HPDE6-E6E7 (cell line): Measurements from ENCODE around the gene COX4I2.
"Not testable (repeated sequence)": the region's sequence is repeated elsewhere in the genome, so short reads cannot be mapped to it uniquely, and the experiment has no call there.

Experiments used
- DNase-seq: peaks from one replicate; pipeline ENCODE4 v3.0.0; 2011; ENCODE audit warnings: missing footprints; ENCODE audit errors: extremely low spot score

The COX4I2 gene

DNA sequence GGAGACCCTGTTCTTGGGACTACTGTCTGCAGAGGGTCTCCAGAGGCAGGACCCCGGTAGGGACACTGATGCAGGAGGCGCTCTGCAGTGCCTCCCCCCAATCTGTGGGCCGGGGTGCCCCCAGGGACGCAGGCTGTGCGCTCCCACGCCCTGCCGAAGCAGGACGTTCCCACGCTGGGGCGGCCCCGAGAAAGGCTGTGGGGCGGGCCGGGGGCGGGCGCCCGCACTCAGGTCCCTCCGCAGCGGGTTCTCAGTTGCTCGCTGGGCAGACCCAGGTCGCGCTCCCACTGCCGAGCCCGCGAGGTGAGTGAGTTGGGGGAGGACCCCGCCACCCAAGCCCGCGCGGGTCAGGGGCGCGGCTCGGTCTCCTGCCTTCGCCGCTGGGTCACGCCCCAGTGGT is at the start of gene COX4I2:
Gene COX4I2 (plus strand): TSS at position 253 of the 400 bp plus-strand sequence. CDS start 1,106 bp downstream, outside the sequence.
- DNase-seq: no peak

DNA sequence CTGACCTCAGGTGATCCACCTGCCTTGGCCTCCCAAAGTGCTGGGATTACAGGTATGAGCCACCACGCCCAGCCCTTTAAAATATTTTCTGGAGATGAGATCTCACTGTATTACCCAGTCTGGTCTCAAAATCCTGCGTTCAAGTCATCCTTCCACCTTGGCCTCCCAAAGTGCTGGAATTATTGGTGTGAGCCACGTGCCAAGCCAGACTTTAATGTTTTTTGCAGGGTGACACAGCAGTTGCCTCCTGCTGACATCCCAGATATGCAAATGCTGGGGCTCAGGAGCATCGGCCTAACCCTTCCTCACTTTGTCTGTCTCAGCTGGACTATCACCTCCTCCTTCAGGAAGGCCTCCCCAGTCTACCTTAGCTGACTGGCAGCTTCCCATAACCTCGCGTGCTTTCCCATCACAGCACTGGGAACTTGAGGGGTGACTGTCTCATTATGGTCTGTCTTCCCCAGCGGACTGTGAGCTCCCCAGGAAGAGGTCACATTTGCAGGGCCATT is 46.9 kb upstream of the COX4I2 start:
- DNase-seq: no peak

DNA sequence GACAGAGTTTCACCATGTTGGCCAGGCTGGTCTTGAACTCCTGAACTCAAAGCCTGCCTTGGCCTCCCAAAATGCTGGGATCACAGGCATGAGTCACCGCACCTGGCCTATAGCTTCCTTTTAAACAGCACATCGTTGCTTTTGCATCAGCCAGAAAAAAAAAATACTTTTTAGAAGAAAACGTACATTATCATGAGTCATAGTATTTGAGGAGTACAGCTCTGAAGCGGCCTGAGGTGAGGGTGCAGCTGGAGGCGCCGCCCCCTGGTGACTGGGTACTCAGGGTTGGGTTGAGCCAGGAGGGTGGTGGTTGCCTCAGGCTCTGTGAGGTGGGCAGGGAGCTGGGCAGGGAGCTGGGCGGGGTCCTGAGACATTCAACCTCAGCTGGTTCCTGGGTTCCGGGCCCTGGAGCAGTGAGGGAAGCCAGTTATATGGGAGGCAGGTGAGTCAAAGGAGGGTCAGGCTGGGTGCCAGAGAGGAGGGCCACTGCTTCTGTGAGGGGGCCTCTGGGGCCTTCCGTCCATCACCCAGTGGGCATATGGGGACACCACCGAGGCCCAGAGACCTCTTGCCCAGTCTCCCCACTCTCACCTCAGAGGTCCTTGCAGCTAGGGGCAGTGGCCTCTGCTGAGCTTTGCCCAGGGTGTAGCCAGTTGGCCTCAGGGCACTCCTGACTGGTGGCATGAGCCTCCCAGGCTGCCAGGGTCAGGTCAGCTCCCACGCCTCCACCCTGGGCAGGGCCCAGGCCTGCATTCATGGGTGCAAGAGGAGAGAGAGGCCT is 44.3 kb upstream of the COX4I2 start:
- peak; percentile 100 for DNase-seq

GRCh38 chr20:31594002-31594557 is 43.6 kb upstream of the COX4I2 start:
- DNase-seq: no peak

DNA sequence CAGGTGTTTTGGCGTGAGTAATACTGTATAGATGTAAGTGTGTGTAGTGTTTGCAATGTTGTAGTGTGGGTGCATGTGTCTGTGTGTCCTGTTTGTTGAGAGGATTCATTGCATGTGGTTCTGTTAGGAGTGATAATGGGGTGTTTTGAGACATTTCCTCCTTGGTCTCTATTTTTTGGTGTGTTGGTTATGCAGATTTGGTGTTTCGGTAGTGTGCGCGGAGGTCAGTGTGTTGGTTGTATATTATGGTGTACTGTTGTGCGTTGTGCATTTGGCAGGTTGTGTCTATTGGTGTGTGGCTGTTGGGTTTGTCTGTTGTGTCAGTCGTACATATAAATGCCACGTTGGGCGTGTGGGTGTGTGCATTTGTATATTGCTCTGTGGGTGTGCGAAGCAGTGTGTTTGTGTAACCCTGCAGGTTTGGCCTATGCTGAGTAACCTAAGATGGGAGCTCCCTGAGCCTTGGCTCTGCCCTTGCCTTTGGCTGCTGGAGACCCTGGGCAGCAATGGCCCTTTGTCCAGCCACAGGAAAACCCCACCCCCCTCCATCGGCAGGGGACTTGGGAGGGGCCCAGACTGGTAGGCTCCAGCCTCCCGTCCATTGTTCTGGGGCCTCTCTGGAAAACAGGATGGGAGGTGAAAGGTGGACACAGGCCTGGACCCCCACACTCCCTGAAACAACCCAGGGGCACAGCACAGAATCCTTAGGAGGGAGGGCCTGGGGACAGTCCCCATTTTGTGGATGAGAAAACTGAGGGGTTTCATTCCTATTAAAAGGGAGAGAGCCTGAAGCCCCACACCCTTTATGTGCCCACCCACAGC is 42.9 kb upstream of the COX4I2 start:
- no peak for DNase-seq

GRCh38 chr20:31595380-31595653 is 42.4 kb upstream of the COX4I2 start:
- DNase-seq: no peak

- DNase-seq: peak; percentile 76
Observed at GRCh38 chr20:31595654-31596411, 41.9 kb upstream of the COX4I2 start.

GRCh38 chr20:31596412-31596715 is 41.3 kb upstream of the COX4I2 start:
- not testable (repeated sequence) for DNase-seq

DNA sequence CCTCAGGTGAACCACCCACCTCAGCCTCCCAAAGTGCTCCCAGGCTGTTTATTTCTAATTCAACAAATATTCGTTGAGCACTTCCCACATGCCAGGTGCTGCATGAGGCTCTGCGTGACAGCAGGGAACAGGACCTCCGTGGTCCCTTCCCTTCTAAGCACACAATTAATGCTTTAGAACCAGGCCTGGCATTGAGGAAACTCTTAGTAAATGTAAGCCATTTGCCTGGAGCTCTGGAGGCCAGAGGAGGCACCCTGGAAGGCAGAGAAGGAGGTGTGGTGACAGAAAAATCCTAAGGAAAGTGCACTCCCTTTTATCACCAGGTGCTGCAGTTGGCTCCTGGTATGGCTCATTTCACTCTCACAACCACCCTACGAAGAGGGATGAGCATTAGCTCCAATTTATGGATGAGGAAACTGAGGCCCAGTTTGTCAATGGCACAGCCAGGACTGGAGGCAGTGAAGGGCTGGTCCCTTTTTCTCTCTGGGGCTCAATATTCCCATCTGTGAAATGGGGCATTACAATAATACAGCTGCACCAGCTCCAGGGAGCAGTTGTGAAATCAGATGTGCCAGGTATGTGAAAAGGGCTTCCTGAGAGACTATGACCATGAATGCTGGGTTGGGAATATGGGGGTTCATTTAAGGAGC is 40.8 kb upstream of the COX4I2 start:
- DNase-seq: no peak

DNA sequence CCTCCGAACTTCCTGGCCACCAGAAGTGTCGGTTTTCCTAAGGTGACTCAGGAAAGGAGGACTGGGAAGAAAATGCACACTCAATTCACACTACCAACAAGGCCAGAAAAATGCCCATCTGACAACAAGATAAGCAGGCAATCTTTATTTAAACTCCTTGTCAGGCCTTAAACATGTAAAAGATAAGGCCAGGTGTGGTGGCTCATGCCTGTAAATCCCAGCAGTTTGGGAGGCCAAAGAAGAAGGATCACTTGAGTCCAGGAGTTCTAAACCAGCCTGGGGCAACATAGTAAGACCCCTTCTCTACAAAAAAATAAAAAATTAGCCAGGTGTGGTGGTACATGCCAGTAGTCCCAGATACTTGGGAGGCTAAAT is 40.2 kb upstream of the COX4I2 start:
- no peak for DNase-seq

GRCh38 chr20:31602431-31602778 is 35.3 kb upstream of the COX4I2 start:
- no peak for DNase-seq

GRCh38 chr20:31602779-31603441 is 34.8 kb upstream of the COX4I2 start:
- DNase-seq: no peak

GRCh38 chr20:31603822-31604566 is 33.7 kb upstream of the COX4I2 start:
- peak; percentile 86 for DNase-seq

DNA sequence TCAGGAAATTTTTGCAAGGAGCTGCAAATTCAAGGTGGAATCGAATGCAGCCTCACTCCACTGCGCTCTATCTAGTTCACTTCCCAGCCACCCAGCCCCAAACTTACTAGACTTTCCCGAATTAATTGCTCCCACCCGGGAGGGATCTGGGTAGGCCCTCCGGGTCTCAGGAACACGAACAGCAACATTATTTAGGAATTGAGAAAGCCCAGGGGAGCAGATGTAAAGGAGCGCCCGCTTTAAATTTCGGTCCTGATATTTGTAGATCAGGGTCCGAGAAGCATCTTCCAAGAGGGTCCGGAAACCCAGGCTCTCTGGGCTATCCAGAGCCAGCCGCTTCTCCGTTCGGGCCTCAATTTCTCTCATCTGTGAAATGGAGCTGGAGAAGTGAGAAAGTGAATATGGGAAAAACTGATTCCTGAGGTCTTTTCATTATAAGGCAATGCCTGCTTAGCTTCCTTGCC is 33.1 kb upstream of the COX4I2 start:
- DNase-seq: no peak

- peak; percentile 97 for DNase-seq
Observed at GRCh38 chr20:31605031-31605901, 32.4 kb upstream of the COX4I2 start, which contains the start of gene ID1. ID1 (plus strand) TSS chr20:31605289; CDS start chr20:31605388, 99 bp downstream.

DNA sequence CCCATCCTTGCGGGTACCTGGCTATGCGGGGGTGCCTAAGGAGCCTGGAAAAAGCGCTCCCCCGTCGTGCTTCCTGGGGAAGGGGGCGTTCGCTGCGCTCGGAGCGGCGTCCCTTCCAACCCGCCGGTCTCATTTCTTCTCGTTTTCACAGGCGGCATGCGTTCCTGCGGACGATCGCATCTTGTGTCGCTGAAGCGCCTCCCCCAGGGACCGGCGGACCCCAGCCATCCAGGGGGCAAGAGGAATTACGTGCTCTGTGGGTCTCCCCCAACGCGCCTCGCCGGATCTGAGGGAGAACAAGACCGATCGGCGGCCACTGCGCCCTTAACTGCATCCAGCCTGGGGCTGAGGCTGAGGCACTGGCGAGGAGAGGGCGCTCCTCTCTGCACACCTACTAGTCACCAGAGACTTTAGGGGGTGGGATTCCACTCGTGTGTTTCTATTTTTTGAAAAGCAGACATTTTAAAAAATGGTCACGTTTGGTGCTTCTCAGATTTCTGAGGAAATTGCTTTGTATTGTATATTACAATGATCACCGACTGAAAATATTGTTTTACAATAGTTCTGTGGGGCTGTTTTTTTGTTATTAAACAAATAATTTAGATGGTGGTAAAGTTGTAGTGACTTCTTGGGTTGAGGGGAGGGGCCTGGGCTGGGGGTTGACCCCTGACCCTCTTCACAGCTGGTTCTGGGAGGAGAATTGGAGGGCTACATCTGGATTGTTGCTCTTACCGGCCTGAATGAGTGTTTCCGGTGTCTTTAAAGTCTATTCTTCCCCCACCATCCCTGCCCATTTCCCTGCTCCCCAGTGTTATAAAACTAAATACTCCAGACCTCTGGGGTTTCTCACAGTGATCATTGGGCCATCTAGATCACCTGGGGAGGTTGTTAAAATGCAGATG is 31.6 kb upstream of the COX4I2 start:
- DNase-seq: no peak

- DNase-seq: peak; percentile 86
Observed at GRCh38 chr20:31606804-31607639, 30.7 kb upstream of the COX4I2 start.
